Mucosa of rectum (tissue), 2 donors: ENCODE measurements around the gene PLEKHA8.
"Not testable (repeated sequence)": the region's sequence is repeated elsewhere in the genome, so short reads cannot be mapped to it uniquely, and the experiment has no call there.

ENCODE experiments used
- H3K27ac ChIP-seq, 2 donors: one replicate each; pipeline ENCODE4 v1.7.0; 2013; ENCODE audit warnings: inconsistent platforms in 2 of 2, low read depth in 2 of 2, low read length in 2 of 2
- H3K27me3 ChIP-seq, 2 donors: one replicate each; pipeline ENCODE4 v1.7.0; 2013; ENCODE audit warnings: low read length in 2 of 2; ENCODE audit not compliant: control insufficient read depth in 2 of 2, insufficient read depth in 2 of 2
- H3K36me3 ChIP-seq, 2 donors: one replicate each; pipeline ENCODE4 v1.7.0; 2013; ENCODE audit warnings: low read length in 2 of 2; ENCODE audit not compliant: control insufficient read depth in 2 of 2, insufficient read depth in 2 of 2
- H3K4me1 ChIP-seq, 2 donors: one replicate each; pipeline ENCODE4 v1.7.0; 2013; ENCODE audit warnings: low read length in 2 of 2, mild to moderate bottlenecking in 1 of 2; ENCODE audit not compliant: control insufficient read depth in 2 of 2, insufficient read depth in 2 of 2
- H3K4me3 ChIP-seq, 2 donors: one replicate each; pipeline ENCODE4 v1.7.0; 2013; ENCODE audit warnings: low read length in 2 of 2
- H3K9ac ChIP-seq, 2 donors: one replicate each; pipeline ENCODE4 v1.7.0; 2013; ENCODE audit warnings: low read length in 2 of 2, low read depth in 1 of 2, mild to moderate bottlenecking in 1 of 2
- H3K9me3 ChIP-seq, 2 donors: one replicate each; pipeline ENCODE4 v1.7.0; 2013; ENCODE audit warnings: low read length in 2 of 2; ENCODE audit not compliant: control insufficient read depth in 2 of 2
- donor health status: healthy.
- donor health status: Normal muscosa, but diverticular disease.

Gene PLEKHA8

GRCh38 chr7:30091491-30091912 is 63.3 kb downstream of the PLEKHA8 start:
- Histone ChIP-seq H3K9me3 (no peaks in the 10 kb centered on the region), H3K36me3 (no peaks in the 10 kb centered on the region), H3K4me1 (no peaks in the 10 kb centered on the region), H3K9ac (no peak overlapping the region), H3K4me3 (no peak overlapping the region), H3K27me3 (no peaks in the 10 kb centered on the region), H3K27ac (no peak overlapping the region)

DNA sequence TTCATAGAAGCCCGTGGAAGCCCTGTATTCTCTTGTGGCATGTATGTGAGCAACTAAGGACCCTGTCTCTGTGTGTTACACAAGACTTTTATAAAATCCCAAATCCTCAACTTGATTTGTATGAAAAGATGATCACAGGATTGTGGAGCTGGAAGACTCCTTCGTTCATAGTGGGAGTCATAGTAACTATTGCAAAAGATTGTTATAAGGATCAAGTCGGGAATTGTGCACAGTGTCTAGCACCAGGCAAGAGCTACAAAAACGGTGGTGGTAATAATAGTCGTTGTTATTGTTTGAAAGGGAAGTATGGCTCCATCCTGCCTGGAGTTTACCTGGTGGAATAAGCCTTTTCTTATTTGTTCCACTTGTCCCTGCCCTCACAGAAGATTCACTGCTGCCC is 63.8 kb downstream of the PLEKHA8 start:
- Histone ChIP-seq H3K27me3 (no peaks in the 10 kb centered on the region), H3K4me1 (no peaks in the 10 kb centered on the region), H3K27ac (no peak overlapping the region), H3K9ac (no peak overlapping the region), H3K9me3 (no peaks in the 10 kb centered on the region), H3K4me3 (no peak overlapping the region), H3K36me3 (no peaks in the 10 kb centered on the region)

- Histone ChIP-seq H3K27me3 (no peaks in the 10 kb centered on the region), H3K9me3 (no peaks in the 10 kb centered on the region), H3K4me3 (no peak overlapping the region), H3K9ac (no peak overlapping the region), H3K4me1 (no peaks in the 10 kb centered on the region), H3K27ac (no peak overlapping the region), H3K36me3 (no peaks in the 10 kb centered on the region)
These were observed 65.3 kb downstream of the PLEKHA8 start for GRCh38 chr7:30093420-30093952.

- H3K27ac ChIP-seq, H3K9me3 ChIP-seq, H3K4me1 ChIP-seq, H3K4me3 ChIP-seq, H3K36me3 ChIP-seq, H3K9ac ChIP-seq, H3K27me3 ChIP-seq: not testable (repeated sequence)
These were observed 70.4 kb downstream of the PLEKHA8 start for GRCh38 chr7:30098599-30098998.

DNA sequence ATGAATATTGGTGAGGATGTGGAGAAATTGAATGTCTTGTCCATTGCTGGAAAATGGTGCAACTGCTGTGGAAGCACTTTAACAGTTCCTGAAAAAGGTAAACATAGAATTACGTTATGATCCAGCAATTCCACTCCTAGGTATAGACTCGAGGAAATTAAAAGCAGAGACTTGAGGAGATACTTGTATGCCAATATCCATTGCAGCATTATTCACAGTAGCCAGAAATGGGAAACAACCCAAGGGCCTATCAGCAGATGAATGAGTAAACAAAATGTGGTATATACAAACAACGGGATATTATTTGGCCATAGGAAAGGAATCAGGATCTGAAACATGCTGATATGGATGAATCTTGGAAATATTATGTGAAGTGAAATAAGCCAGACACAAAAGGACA is 74.1 kb downstream of the PLEKHA8 start:
- H3K4me1 ChIP-seq = no peaks in the 10 kb centered on the region
- no peak overlapping the region for H3K27ac ChIP-seq
- H3K4me3 ChIP-seq = no peak overlapping the region
- no peaks in the 10 kb centered on the region for H3K27me3 ChIP-seq
- H3K9ac ChIP-seq = no peak overlapping the region
- H3K9me3 ChIP-seq = no peaks in the 10 kb centered on the region
- no peaks in the 10 kb centered on the region for H3K36me3 ChIP-seq

DNA sequence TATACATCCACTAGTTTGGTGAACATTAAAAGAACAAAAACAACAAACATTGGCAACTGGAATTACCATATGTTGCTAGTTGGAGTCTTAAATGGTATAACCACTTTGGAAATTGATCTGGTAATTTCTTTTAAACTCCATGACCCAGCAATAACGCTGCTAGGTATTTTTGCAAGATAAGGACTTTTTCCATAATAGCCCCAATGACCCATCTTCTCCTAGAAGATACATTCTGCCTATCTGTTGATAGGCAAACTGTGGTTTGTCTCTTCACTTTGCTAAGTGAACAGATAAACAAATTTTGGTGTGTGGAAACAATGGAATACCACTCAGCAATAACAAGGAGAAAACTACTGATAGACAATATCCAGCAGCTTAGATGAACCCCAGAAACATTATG is 75.9 kb downstream of the PLEKHA8 start:
- H3K9ac ChIP-seq = no peak overlapping the region
- H3K4me3 ChIP-seq = no peak overlapping the region
- no peaks in the 10 kb centered on the region for H3K27me3 ChIP-seq
- no peaks in the 10 kb centered on the region for H3K36me3 ChIP-seq
- H3K4me1 ChIP-seq = no peaks in the 10 kb centered on the region
- no peaks in the 10 kb centered on the region for H3K9me3 ChIP-seq
- H3K27ac ChIP-seq = no peak overlapping the region

DNA sequence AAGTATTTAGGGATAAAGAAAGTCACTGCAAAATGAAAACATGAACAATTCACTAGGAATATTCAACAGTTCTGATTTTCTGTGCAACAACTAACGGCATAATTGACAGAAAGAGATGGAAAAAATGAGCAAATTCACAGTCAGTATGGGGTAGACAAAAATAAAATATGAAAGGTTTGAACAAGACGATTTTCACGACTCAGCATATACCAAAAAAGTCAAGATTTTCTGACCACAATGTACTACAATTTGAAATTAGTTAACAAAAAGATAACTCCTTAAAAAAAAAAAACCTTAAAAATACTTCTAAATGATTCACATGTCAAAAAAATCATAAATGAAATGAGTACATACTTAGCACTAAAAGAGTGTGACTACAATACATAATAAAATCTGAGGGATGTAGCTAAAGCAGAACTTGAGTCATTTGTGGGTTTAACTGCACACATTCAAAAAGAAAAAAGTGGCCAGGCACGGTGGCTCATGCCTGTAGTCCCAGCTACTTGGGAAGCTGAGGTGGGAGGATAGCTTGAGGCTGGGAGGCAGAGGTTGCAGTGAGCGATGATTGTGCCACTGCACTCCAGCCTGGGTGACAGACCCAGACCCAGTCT is 84.0 kb downstream of the PLEKHA8 start:
- Histone ChIP-seq H3K4me3 (no peak overlapping the region), H3K4me1 (no peaks in the 10 kb centered on the region), H3K36me3 (no peaks in the 10 kb centered on the region), H3K27ac (no peak overlapping the region), H3K9me3 (peaks cover 3 to 8% of the 10 kb centered on the region in 2 donors), H3K9ac (no peak overlapping the region), H3K27me3 (no peaks in the 10 kb centered on the region)

GRCh38 chr7:30113144-30113543 is 84.9 kb downstream of the PLEKHA8 start:
- no peaks in the 10 kb centered on the region for H3K27me3 ChIP-seq
- peaks cover 3 to 8% of the 10 kb centered on the region in 2 donors for H3K9me3 ChIP-seq
- H3K27ac ChIP-seq = no peak overlapping the region
- no peaks in the 10 kb centered on the region for H3K36me3 ChIP-seq
- no peak overlapping the region for H3K4me3 ChIP-seq
- H3K4me1 ChIP-seq = no peaks in the 10 kb centered on the region
- no peak overlapping the region for H3K9ac ChIP-seq

DNA sequence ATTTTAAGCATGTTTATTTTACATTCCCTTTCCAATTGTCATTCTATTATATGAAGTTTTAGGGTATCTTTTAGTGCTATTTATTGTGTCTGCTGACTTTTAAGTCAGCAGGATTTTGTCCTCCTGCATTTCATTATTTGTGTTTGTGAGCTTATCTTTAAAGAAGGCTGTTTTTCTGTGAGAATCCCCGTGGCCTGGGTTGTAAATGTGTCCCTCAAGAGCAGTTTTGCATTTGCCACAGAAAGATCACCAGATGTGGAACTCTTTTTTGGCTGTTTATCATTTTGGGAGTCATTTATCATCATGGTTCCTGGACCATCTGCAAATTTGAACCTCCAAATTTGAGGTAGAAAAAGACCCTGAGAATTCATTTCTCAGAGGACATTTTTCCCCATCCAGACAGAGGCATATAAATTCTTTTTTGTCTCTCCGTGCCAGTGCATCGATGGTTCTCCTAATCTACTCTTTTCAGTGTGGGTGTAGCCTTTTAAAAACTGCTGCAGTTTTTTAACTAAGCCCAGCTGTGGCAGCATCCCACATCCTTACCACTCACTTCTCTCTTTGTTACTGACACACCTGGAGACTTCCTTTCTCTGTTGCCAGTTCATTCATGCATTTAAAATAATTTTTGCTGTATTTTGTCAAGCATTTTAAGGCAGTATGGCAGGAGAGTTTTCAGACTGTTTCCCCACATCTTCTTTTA is 86.5 kb downstream of the PLEKHA8 start:
- Histone ChIP-seq H3K9me3 (peaks cover 3 to 8% of the 10 kb centered on the region in 2 donors), H3K36me3 (no peaks in the 10 kb centered on the region), H3K9ac (no peak overlapping the region), H3K27ac (no peak overlapping the region), H3K4me1 (no peaks in the 10 kb centered on the region), H3K4me3 (no peak overlapping the region), H3K27me3 (no peaks in the 10 kb centered on the region)

DNA sequence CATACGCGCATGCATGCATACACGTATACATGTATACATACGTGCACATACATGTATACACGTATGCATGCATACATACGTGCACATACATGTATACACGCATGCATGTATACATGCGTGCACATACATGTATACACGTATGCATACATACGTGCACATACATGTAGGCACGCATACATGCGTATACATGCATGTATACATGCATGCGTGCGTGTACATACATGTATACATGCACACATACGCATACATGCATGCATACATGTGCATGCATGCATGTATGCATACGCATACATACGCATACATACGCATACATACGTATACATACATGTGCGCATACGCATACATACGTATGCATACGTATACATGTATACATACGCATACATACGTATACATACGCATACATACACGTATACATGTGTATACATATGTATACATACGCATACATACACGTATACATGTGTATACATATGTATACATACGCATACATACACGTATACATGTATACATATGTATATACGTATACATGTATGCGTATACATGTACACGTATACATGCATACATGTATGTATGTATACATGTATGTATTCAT is 87.6 kb downstream of the PLEKHA8 start:
- Histone ChIP-seq H3K36me3 (no peaks in the 10 kb centered on the region), H3K4me3 (no peak overlapping the region), H3K9ac (no peak overlapping the region), H3K27ac (no peak overlapping the region), H3K27me3 (no peaks in the 10 kb centered on the region), H3K9me3 (peaks cover 3 to 8% of the 10 kb centered on the region in 2 donors), H3K4me1 (no peaks in the 10 kb centered on the region)
